ENCODE data around the gene PCED1A. TPM values are rescaled to one million over a fixed set of nuclear protein-coding genes. Genes with fewer than 3 reads are reported as not detected.

The PCED1A gene
- total RNA-seq, 1 experiment from 2014 or later: 27.1 TPM

DNA sequence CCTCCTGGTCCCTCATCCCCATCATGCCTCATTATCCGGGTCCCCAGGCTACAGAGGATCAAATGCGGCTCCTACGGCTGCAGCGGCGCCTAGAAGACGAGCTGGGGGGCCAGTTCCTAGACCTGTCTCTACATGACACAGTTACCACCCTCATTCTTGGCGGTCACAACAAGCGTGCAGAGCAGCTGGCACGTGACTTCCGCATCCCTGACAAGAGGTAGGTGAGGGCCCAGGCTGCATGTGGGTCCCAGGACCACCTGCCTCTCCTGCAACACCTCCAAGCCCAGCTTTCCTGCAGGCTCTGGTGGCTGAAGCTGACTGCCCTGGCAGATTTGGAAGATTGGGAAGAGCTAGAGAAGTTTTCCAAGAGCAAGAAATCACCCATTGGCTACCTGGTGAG, 24.6 kb upstream of the PCED1A start:
- TF ChIP-seq, protein P1, sequence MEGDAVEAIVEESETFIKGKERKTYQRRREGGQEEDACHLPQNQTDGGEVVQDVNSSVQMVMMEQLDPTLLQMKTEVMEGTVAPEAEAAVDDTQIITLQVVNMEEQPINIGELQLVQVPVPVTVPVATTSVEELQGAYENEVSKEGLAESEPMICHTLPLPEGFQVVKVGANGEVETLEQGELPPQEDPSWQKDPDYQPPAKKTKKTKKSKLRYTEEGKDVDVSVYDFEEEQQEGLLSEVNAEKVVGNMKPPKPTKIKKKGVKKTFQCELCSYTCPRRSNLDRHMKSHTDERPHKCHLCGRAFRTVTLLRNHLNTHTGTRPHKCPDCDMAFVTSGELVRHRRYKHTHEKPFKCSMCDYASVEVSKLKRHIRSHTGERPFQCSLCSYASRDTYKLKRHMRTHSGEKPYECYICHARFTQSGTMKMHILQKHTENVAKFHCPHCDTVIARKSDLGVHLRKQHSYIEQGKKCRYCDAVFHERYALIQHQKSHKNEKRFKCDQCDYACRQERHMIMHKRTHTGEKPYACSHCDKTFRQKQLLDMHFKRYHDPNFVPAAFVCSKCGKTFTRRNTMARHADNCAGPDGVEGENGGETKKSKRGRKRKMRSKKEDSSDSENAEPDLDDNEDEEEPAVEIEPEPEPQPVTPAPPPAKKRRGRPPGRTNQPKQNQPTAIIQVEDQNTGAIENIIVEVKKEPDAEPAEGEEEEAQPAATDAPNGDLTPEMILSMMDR (IDR thresholded peaks at IDR 0.05; ENCODE audit: unreplicated experiment): no peak
- BruUV-seq (replicated peaks): no TSS peak
- Mint-ChIP-seq H3K9me3 (ENCODE audit: low read depth, unreplicated experiment) (no peaks in the 10 kb centered on the region), H3K4me3 (ENCODE audit: low read depth, unreplicated experiment) (no peak overlapping the region), H3K27ac (ENCODE audit: unreplicated experiment) (no peak overlapping the region), H3K27me3 (ENCODE audit: unreplicated experiment) (no peaks in the 10 kb centered on the region), H3K36me3 (ENCODE audit: insufficient read depth, unreplicated experiment) (peaks cover 3% of the 10 kb centered on the region), H3K4me1 (ENCODE audit: low read depth, unreplicated experiment) (peaks cover 10% of the 10 kb centered on the region)
- intact Hi-C loops (cut with micrococcal nuclease; ENCODE audit: unreplicated experiment): no loop called here
- DNase-seq: no peak
- CTCF ChIA-PET: no interaction called here

DNA sequence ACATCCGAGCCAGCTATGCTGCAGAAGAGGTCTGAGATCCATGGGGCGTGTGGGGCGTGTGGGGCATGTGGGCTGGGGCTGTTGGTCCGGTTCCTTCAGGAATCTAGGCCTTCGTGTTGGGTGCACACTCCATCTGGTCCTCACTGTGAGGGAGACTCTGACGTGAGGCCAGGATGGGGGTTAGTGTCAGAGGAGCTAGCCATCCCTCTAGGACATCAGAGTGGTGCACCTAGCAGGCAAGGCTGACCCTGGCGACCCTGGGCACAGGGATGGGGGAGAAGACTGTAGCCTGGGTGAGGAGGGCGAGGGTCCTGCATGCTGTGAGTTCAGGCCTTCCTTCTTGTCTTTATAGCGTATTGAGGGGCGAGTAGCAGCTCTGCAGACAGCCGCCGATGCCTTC, 24.2 kb upstream of the PCED1A start:
- Mint-ChIP-seq H3K27ac (ENCODE audit: unreplicated experiment) (no peak overlapping the region), H3K36me3 (ENCODE audit: insufficient read depth, unreplicated experiment) (peaks cover 3% of the 10 kb centered on the region), H3K9me3 (ENCODE audit: low read depth, unreplicated experiment) (no peaks in the 10 kb centered on the region), H3K4me1 (ENCODE audit: low read depth, unreplicated experiment) (peaks cover 9% of the 10 kb centered on the region), H3K4me3 (ENCODE audit: low read depth, unreplicated experiment) (no peak overlapping the region), H3K27me3 (ENCODE audit: unreplicated experiment) (no peaks in the 10 kb centered on the region)
- intact Hi-C loops (cut with micrococcal nuclease; ENCODE audit: unreplicated experiment): no loop called here
- no TSS peak for BruUV-seq (replicated peaks)
- TF ChIP-seq, protein P1 (IDR thresholded peaks at IDR 0.05; ENCODE audit: unreplicated experiment): no peak
- DNase-seq: no peak
- CTCF ChIA-PET: no interaction called here

DNA sequence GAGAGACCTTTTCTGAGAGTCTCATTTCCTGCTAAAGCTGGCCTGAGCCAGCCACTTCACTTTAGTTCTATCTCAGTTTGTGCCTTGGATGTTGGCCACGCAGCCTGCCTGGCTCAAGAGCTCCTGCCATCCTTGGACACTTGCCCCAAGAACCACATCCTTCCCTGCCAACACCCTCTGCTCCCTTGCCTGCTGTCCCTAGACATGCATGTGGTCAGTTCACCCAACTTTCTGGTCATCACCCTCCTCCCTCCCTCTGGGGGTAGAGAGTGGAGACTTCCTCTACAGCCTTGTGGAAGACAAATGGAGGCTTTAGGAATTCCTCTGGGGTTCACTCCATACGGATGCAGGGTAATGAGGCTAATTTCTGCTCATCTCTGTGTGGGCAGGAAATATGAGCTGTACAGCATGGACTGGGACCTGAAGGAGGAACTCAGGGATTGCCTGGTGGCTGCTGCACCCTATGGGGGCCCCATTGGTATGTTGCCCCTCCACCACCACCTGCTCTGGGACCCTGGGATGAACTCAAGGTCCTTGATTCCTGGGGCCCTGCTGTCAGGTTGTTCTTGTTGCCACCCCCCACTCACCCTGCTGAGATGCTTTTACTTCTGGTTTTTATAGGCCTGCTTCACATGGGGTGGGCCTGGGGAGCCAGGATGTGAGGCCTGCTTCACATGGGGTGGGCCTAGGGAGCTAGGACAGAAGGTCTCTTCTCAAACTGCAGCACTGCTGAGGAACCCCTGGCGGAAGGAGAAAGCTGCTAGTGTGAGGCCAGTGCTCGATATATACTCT, 19.1 kb upstream of the PCED1A start:
- TF ChIP-seq, protein P1 (IDR thresholded peaks at IDR 0.05; ENCODE audit: unreplicated experiment): no peak
- no peak overlapping the region for H3K4me3 Mint-ChIP-seq (ENCODE audit: low read depth, unreplicated experiment)
- no peaks in the 10 kb centered on the region for H3K27me3 Mint-ChIP-seq (ENCODE audit: unreplicated experiment)
- CTCF ChIA-PET: no interaction called here
- no TSS peak for BruUV-seq (replicated peaks)
- H3K36me3 Mint-ChIP-seq (ENCODE audit: insufficient read depth, unreplicated experiment): no peaks in the 10 kb centered on the region
- no peaks in the 10 kb centered on the region for H3K9me3 Mint-ChIP-seq (ENCODE audit: low read depth, unreplicated experiment)
- intact Hi-C loops (cut with micrococcal nuclease; ENCODE audit: unreplicated experiment): no loop called here
- H3K4me1 Mint-ChIP-seq (ENCODE audit: low read depth, unreplicated experiment): no peaks in the 10 kb centered on the region
- no peak overlapping the region for H3K27ac Mint-ChIP-seq (ENCODE audit: unreplicated experiment)
- DNase-seq: no peak

DNA sequence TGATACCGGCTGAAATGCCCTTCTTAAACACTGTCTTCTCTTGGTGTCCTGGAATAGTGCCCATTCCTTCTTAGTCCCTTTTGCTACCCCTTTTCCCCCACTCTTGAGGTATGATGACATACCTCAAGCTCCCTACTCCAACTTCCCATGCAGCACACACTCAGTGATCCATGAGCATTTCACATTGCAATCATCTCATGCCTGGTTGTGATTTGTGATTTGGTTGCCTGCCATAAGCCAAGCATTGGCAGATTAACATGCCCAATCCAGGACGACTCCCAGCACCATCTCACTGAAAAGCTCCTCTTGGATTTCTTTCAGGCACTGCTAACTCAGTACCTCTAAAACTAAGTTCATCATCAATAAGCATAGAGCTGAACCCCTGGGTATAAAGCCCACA, 18.1 kb upstream of the PCED1A start:
- Mint-ChIP-seq H3K4me3 (ENCODE audit: low read depth, unreplicated experiment) (no peak overlapping the region), H3K4me1 (ENCODE audit: low read depth, unreplicated experiment) (no peaks in the 10 kb centered on the region), H3K36me3 (ENCODE audit: insufficient read depth, unreplicated experiment) (no peaks in the 10 kb centered on the region), H3K27me3 (ENCODE audit: unreplicated experiment) (no peaks in the 10 kb centered on the region), H3K9me3 (ENCODE audit: low read depth, unreplicated experiment) (no peaks in the 10 kb centered on the region), H3K27ac (ENCODE audit: unreplicated experiment) (no peak overlapping the region)
- CTCF ChIA-PET: no interaction called here
- no peak for DNase-seq
- intact Hi-C loops (cut with micrococcal nuclease; ENCODE audit: unreplicated experiment): no loop called here
- no TSS peak for BruUV-seq (replicated peaks)
- TF ChIP-seq, protein P1 (IDR thresholded peaks at IDR 0.05; ENCODE audit: unreplicated experiment): no peak

Data from Calu3 (cell line).